NOMO-1 treated with dmso at 0.1 percent for 144 hours (cell line): ENCODE data around the gene ZKSCAN8.

Experiments
- DNase-seq: peaks from one replicate; lab custom pipeline; 2025; ENCODE audit not compliant: unreplicated experiment; lab: John Stamatoyannopoulos, UW

ZKSCAN8 gene

GRCh38 chr6:28206527-28206926, 64.8 kb downstream of the ZKSCAN8 start:
- no peak for DNase-seq

GRCh38 chr6:28206928-28207509, 65.3 kb downstream of the ZKSCAN8 start:
- no peak for DNase-seq

- no peak for DNase-seq
These were observed 65.9 kb downstream of the ZKSCAN8 start for GRCh38 chr6:28207510-28208110.

GRCh38 chr6:28208111-28208659, 66.5 kb downstream of the ZKSCAN8 start:
- DNase-seq, result no peak
